ENCODE results near the gene PIAS1.

DNA sequence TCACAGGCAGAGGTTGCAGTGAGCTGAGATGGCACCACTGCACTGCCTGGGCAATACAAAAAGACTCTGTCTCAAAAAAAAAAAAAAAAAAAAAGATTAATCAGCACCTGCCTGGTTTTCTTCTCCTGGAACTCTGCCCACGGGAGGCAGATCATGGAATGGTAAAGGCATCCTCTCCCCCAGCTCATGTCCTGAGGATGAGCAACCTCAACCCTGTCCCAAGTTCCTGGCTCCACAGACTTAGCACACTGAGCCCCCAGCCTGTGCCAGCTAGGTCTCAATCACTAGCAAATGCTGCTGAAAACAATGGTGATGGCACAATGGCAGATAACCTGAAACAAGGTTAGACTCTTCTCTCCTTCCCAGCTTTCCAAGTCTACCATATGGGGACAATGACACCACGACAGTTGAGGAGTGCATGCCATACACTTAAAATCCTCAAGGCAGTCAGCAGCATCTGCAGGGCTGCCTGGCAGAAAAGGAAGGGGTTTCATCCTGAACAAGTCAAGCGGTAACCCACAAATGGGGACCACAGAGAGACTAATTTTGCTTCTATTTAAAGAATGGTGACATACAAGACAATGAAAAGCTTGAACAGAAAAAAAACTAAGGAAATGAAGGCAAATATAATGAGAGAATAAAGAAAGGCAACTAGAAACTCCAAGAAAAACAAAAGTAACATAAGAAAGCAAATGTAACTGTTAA lies 170.6 kb downstream of the PIAS1 start:
- TF ChIP-seq, protein P1, sequence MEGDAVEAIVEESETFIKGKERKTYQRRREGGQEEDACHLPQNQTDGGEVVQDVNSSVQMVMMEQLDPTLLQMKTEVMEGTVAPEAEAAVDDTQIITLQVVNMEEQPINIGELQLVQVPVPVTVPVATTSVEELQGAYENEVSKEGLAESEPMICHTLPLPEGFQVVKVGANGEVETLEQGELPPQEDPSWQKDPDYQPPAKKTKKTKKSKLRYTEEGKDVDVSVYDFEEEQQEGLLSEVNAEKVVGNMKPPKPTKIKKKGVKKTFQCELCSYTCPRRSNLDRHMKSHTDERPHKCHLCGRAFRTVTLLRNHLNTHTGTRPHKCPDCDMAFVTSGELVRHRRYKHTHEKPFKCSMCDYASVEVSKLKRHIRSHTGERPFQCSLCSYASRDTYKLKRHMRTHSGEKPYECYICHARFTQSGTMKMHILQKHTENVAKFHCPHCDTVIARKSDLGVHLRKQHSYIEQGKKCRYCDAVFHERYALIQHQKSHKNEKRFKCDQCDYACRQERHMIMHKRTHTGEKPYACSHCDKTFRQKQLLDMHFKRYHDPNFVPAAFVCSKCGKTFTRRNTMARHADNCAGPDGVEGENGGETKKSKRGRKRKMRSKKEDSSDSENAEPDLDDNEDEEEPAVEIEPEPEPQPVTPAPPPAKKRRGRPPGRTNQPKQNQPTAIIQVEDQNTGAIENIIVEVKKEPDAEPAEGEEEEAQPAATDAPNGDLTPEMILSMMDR (IDR thresholded peaks at IDR 0.05): no peak
- TF ChIP-seq POLR2A (IDR thresholded peaks at IDR 0.05) (no peak), POLR2AphosphoS5 (IDR thresholded peaks at IDR 0.05) (no peak), EP300 (IDR thresholded peaks at IDR 0.05) (no peak)
